Psoas muscle (tissue), 8 donors: Measurements from ENCODE around the gene RPS15. TPM values are rescaled to one million over a fixed set of nuclear protein-coding genes. Genes with fewer than 3 reads are reported as not detected.

Experiments used
- ATAC-seq, 4 donors: fragments of 200-7000 bp; cut with Tn5 transposase; one replicate each; pipeline ENCODE4 v1.9.1; 2020; ENCODE audit warnings: moderate library complexity in 3 of 4, mild to moderate bottlenecking in 2 of 4
- DNase-seq, 2 donors: peaks; one replicate each; pipeline ENCODE4 v3.0.0-alpha.2; 2020
- H3K27ac ChIP-seq: fragments of 200-600 bp; one replicate; pipeline ENCODE4 v1.8.0; 2022
- H3K27me3 ChIP-seq, 3 donors: fragments of 200-600 bp in 1 of 3; one replicate each; pipeline versions ENCODE4 v1.6.1 to v1.8.0; 2013 to 2022; ENCODE audit warnings: low read length in 2 of 3, mild to moderate bottlenecking in 2 of 3, moderate library complexity in 1 of 3; ENCODE audit not compliant: insufficient read depth in 3 of 3
- H3K36me3 ChIP-seq, 2 donors: fragments of 200-600 bp in 1 of 2; one replicate each; pipeline versions ENCODE4 v1.6.1 to v1.8.0; 2013 to 2022; ENCODE audit warnings: low read depth in 1 of 2, mild to moderate bottlenecking in 1 of 2, moderate library complexity in 1 of 2; ENCODE audit not compliant: insufficient read depth in 1 of 2
- H3K4me1 ChIP-seq: fragments of 200-600 bp; one replicate; pipeline ENCODE4 v1.8.0; 2022
- H3K4me3 ChIP-seq: fragments of 200-600 bp; one replicate; pipeline ENCODE4 v1.8.0; 2022; ENCODE audit warnings: mild to moderate bottlenecking
- H3K9me3 ChIP-seq: fragments of 200-600 bp; one replicate; pipeline ENCODE4 v1.8.0; 2022
- WGBS, 3 donors: extraction: QIAGEN DNeasy Blood & Tissue Kit; methylation state at CpG; one replicate each; pipeline versions ENCODE4 v1.1.6 to v1.1.7; 2013; 5-methylcytosine and 5-hydroxymethylcytosine counted together
- intact Hi-C, 2 donors: fragments of 100-400 bp; cut with DNase I; formaldehyde crosslinking; loops; one replicate each; pipeline versions ENCODE4 v1.11.0 to v1.14.2; 2022
- polyA plus RNA-seq, 3 donors: library from polyadenylated mRNA; stranded (reverse); fragments of 200-250 nt; gene quantifications; one replicate each; pipeline ENCODE4 v1.2.3, GENCODE V29; 2013
- total RNA-seq, 4 donors: library from RNA; stranded (reverse); fragmentation: NEBNext Ultra II Directional in 2 of 4; extraction: Animal tissue kit (Norgen Biotek cat#: 25700) in 2 of 4; gene quantifications; one replicate each; pipeline versions ENCODE4 v1.2.1 to v1.2.4, GENCODE V29; 2021 to 2023
- TF ChIP-seq, protein P1 (sequence below): fragments of 200-600 bp; IDR thresholded peaks from one replicate; pipeline ENCODE4 v1.8.0; 2022; ENCODE audit warnings: antibody characterized with exemption
- donor health status: healthy with polysubstance abuse.
- donor health status: DM: no; HTN: no; CAD: no; lungs with moderate emphysema.
- donor health status: Bipolar disorder and iron deficiency.
- donor health status: healthy.
- donor health status: DM: yes; HTN: yes; CAD: no.
- donor health status: DM: no; HTN: no; CAD: no.
- donor health status: DM: no; HTN: no; CAD: no.
- donor health status: DM: yes; HTN: yes; CAD: no.

The RPS15 gene
- total and polyA plus RNA-seq, 7 donors = 697 to 4,077 (median 992) TPM

DNA sequence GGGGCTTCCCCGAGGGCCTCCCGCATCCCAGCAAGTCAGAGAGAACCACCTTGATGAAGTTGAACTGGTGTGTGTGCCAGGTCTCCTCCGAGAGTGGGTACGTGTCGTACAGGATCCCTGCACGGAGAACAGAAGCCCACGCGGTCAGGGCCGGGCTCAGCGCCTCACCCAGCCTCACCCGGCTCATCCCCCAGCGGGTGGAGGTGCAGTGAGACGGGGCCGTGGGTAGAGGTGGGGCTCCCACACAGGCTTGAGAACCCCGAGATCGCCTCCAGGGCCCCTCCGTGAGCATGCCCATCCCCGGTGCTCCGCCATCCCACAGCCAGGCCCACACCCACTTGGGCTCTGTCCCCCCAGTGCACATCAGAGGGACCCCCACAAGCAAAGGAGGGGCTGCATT, 39.1 kb upstream of the RPS15 start:
- no peaks in the 10 kb centered on the region for H3K9me3 ChIP-seq
- peaks cover 25% of the 10 kb centered on the region for H3K4me1 ChIP-seq
- H3K4me3 ChIP-seq = no peak overlapping the region
- no peaks in the 10 kb centered on the region for H3K27me3 ChIP-seq
- DNase-seq (no peak), ATAC-seq (no peak)
- TF ChIP-seq, protein P1, sequence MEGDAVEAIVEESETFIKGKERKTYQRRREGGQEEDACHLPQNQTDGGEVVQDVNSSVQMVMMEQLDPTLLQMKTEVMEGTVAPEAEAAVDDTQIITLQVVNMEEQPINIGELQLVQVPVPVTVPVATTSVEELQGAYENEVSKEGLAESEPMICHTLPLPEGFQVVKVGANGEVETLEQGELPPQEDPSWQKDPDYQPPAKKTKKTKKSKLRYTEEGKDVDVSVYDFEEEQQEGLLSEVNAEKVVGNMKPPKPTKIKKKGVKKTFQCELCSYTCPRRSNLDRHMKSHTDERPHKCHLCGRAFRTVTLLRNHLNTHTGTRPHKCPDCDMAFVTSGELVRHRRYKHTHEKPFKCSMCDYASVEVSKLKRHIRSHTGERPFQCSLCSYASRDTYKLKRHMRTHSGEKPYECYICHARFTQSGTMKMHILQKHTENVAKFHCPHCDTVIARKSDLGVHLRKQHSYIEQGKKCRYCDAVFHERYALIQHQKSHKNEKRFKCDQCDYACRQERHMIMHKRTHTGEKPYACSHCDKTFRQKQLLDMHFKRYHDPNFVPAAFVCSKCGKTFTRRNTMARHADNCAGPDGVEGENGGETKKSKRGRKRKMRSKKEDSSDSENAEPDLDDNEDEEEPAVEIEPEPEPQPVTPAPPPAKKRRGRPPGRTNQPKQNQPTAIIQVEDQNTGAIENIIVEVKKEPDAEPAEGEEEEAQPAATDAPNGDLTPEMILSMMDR = no peak
- peak overlapping the region; percentile 16 for H3K27ac ChIP-seq
- H3K36me3 ChIP-seq = peaks cover 0 to 23% of the 10 kb centered on the region in 2 donors
- intact Hi-C loops = loop anchor here in 1 of 2 donors (5.0 kb wide), 1 partner anchor 122 kb away; the partner anchor contains the start of gene FAM174C
- WGBS, 3 donors = 79 to 88% (median 83%) methylated on average over 19 of the region's 19 CpGs

DNA sequence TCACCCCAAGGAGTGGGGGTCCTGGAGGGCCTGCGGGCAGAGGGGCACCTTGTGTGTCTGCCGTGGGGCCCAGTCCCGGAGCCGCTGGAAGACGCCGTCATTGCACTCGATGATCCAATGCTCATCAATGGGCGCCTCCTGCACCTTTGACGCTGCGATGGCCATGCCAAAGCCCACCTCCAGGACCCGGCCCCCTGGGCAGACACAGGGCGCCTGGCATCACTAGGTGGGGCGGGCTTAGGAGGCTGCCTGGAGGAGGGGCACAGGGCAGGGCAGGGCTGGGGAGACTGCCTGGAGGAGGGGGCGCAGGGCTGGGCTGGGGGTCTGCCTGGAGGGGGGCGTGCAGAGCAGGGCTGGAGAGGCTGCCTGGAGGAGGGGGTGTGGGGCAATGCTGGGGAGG, 38.5 kb upstream of the RPS15 start:
- no peak for DNase-seq

DNA sequence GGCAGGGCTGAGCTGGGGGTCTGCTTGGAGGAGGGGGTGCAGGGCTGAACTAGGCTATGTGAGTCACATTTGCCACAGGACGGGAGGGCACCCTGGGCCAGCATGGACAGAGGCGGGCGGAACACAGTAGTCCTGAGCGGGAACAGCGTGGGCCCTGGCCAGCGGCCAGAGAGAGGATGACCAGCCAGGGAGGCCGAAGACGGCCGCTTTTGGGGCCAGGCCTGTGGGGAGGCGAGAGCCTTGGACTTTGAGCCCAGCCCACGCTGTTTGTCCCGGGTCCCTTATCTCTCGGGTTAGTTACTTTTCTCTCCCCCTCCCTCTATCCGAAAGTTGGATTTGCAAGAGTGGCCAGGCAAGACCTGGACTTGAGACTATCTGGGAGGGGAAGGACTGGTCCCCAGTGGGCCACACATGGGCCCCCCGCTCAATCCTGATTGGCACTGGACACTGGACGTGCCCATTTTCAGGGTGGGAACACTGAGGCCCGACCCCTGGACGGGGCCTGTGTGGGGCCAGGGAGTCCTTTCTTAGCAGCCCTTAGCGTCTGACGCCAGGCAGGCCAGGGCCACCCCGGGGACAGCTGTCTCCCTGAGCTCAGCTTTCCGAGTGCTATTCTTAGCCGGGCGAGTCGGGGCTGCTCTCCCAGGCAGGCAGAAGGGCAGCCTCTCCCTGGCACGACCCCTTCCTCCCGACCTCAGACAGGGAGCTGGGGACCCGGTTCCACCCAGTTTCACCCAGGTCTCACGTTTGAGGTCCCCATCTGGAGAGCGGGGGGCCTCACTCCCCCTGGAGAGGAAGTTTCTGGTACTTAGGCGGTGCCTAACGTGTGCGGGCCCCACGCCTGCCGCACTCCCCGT, 37.7 kb upstream of the RPS15 start:
- H3K27ac ChIP-seq = peak overlapping the region; percentile 98
- peak; percentile 81 to 92 for DNase-seq

More for the DNA sequence above, 38.5 kb upstream of the RPS15 start:
- Histone ChIP-seq H3K4me3 (no peak overlapping the region), H3K9me3 (no peaks in the 10 kb centered on the region), H3K27me3 (no peaks in the 10 kb centered on the region), H3K4me1 (peaks cover 25% of the 10 kb centered on the region), H3K27ac (peak overlapping the region; percentile 16), H3K36me3 (peaks cover 0 to 21% of the 10 kb centered on the region in 2 donors)
- TF ChIP-seq, protein P1 = no peak
- no peak for ATAC-seq
- WGBS, 3 donors = 89 to 95% (median 90%) methylated on average over 15 of the region's 15 CpGs
- intact Hi-C loops = loop anchor here (2.0 to 10.0 kb wide), 3 partner anchors 15 to 825 kb away; partner anchors contain the start of genes BSG (in 1 of the 2) and FAM174C (in 1 of the 2)

DNA sequence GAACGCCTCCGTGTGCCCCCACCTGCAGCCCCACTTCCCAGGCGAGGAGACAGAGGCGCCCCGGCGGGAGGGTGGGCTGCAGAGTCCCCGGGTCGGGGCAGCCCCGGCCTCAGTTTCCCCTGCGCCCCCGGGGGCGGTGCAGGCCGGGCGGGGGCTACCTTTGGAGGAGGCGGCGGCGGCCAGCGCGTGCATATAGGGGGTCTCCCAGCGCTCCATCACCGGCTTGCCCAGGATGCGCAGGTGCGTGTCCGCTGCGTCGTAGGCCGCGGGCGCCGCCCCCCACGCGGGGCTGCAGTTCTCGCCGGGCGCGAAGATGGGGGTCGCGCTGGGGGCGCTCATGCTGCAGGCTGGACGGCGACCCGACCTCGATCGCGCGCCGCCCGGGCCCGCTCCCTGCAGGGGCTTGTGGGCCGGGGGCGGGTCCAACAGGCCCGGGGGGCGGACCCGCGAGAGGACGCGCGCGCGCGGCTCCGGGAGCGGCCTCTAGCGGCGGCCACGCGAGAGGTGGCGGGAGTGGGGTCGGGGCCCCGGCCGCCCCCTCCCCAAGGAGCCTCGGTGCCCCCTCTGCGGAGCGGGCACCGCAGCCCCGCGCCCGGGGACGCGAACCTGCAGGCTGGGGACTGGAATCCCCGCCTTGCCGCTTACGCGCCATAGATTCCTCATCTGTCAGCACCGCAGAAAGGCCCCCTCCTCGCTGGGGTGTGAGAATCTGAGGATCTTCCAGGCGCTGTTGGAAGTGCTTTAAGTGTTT, 36.9 kb upstream of the RPS15 start, which contains the start of gene GAMT:
Gene GAMT, minus strand, starts transcription at position 405 of the 751 bp plus-strand sequence. Its CDS starts 66 bp downstream, at position 339.
- H3K9me3 ChIP-seq = no peaks in the 10 kb centered on the region
- intact Hi-C loops = loop anchor here in 1 of 2 donors (2.0 to 10.0 kb wide), 2 partner anchors 17 to 827 kb away; partner anchors contain the start of gene BSG
- DNase-seq (no peak), ATAC-seq (peak; percentile 26 to 76 (median 56))
- 2% methylated on average over 53 to 87 of the region's 87 CpGs for WGBS, 3 donors
- TF ChIP-seq, protein P1 = peak; percentile 63
- no peaks in the 10 kb centered on the region for H3K27me3 ChIP-seq
- H3K4me1 ChIP-seq = peaks cover 11% of the 10 kb centered on the region
- H3K36me3 ChIP-seq = peaks cover 0 to 21% of the 10 kb centered on the region in 2 donors
- H3K4me3 ChIP-seq = peak within 1 kb of the TSS; percentile 91
- peak within 1 kb of the TSS; percentile 98 for H3K27ac ChIP-seq

More for the DNA sequence above, 37.7 kb upstream of the RPS15 start:
- no peaks in the 10 kb centered on the region for H3K9me3 ChIP-seq
- H3K4me1 ChIP-seq = peaks cover 17% of the 10 kb centered on the region
- 10 to 16% (median 15%) methylated on average over 34 to 36 of the region's 36 CpGs for WGBS, 3 donors
- peak overlapping the region; percentile 91 for H3K4me3 ChIP-seq
- peaks cover 0 to 21% of the 10 kb centered on the region in 2 donors for H3K36me3 ChIP-seq
- peak; percentile 88 to 91 (median 88) for ATAC-seq
- no peaks in the 10 kb centered on the region for H3K27me3 ChIP-seq
- intact Hi-C loops = loop anchor here in 1 of 2 donors (2.0 to 10.0 kb wide), 2 partner anchors 16 to 826 kb away; partner anchors contain the start of gene BSG
- TF ChIP-seq, protein P1 = no peak
